M059J (cell line): ENCODE measurements around the gene RANBP6. TPM values are rescaled to one million over a fixed set of nuclear protein-coding genes. Genes with fewer than 3 reads are reported as not detected.
"Not testable (repeated sequence)": the region's sequence is repeated elsewhere in the genome, so short reads cannot be mapped to it uniquely, and the experiment has no call there.

Experiments used
- DNase-seq: peaks from one replicate; pipeline ENCODE4 v3.0.0-alpha.2; 2012; ENCODE audit warnings: low read depth
- total RNA-seq: library from RNA; depleted of rRNA; stranded (reverse); fragments of >200 nt; shearing (Covaris generic); gene quantifications from 2 replicates; pipeline ENCODE4 v1.2.3, GENCODE V29; 2014; rRNA removed

RANBP6 gene
- 33.1 and 39.2 TPM in 2 replicates for total RNA-seq

DNA sequence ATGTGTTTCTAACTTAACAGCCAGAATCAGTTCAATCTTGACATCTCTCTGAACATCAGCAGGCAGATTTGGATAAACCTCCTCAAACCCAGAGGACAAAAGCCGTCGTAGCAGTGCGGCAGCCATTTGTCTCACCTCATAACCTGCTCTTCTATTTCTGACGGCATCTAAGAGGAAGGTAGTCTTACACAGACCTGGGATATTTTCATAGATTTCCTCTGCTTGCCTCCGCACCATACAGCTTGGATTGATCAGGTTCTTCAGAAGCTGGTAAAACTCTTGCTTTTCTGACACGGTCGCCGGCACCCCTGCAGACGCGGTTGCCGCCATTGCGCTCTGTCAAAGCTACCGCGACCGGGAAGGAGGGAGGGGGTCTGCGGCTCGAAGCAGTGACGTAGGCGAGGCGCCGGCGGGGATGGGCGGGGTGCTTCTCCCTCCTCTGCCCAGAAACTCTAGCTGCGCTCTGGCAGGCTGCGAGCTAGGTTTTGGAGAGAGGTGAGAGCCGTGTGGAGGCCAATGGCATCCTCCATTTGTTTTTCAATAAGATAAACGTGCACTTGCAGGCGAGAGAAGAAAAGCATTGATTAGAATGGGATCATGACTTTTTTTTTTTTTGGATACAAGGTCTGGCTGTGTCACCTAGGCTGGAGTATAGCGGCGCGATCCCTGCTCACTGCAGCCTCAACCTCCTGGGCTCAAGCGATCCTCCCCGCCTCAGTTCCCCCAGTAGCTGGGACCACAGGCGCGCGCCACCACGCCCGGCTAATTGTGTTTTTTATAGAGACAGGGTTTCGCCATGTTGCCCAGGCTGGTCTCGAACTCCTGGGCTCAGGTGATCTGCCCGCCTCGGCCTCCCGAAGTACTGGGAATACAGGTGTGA, at the start of gene RANBP6:
Gene RANBP6 (minus strand): TSS at position 347 of the 880 bp plus-strand sequence. CDS start 17 bp downstream, at position 330.
- DNase-seq, result peak; percentile 86

DNA sequence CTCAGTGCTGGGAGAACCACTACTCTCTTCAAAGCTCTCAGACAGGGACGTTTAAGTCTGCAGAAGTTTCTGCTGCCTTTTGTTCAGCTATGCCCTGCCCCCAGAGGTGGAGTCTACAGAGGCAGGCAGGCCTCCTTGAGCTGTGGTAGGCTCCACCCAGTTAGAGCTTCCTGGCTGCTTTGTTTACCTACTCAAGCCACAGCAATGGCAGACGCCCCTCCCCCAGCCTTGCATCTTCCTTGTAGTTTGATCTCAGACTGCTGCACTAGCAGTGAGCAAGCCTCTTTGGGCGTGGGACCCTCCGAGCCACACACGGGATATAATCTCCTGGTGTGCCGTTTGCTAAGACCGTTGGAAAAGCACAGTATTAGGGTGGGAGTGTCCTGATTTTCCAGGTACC, 47.7 kb upstream of the RANBP6 start:
- not testable (repeated sequence) for DNase-seq

GRCh38 chr9:6055666-6056065, 40.2 kb upstream of the RANBP6 start:
- no peak for DNase-seq

DNA sequence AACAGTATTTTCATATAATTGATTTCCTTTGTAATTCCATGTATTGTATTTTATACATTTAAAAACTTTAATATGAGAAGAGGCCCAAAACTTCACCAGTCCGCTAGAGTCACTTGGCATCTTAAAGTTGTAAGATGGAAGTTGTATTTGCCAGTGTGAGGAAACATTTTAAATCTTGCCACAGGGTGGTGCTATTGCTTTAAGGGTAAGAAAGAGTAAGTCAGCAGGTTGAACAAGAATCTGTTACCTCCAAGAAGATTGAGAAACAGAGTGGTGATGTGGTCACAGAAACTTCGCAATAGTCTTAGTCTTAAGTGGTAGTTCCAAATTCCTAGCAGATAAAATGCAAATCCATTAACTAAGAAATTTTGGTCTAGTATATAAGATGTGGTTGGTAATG, 39.8 kb upstream of the RANBP6 start:
- peak; percentile 88 for DNase-seq

GRCh38 chr9:6054280-6055099, 39.1 kb upstream of the RANBP6 start:
- DNase-seq, result peak; percentile 82

GRCh38 chr9:6052293-6052919, 37.0 kb upstream of the RANBP6 start:
- no peak for DNase-seq

- DNase-seq, result no peak
Measured at GRCh38 chr9:6051511-6051950, 36.1 kb upstream of the RANBP6 start.

- peak; percentile 24 for DNase-seq
Measured at GRCh38 chr9:6049798-6050197, 34.4 kb upstream of the RANBP6 start.

DNA sequence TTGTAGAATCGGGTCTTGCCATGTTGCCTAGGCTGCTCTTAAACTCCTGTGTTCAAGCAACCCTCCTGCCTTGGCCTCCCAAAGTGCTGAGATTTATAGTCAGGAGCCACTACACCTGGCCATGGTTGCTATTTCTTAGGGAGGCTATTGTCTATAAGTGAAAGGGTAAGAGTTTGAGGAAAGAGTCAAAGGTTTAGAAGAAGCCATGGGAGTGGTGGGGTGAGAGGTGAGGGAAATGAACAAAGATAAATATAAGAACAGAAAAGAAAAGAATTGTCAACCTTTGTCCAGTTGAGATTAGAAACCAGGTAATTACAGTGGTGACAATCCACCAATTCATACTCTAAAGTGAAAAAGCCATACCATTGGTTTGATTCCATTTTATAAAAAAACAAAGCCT, 32.6 kb upstream of the RANBP6 start:
- no peak for DNase-seq

DNA sequence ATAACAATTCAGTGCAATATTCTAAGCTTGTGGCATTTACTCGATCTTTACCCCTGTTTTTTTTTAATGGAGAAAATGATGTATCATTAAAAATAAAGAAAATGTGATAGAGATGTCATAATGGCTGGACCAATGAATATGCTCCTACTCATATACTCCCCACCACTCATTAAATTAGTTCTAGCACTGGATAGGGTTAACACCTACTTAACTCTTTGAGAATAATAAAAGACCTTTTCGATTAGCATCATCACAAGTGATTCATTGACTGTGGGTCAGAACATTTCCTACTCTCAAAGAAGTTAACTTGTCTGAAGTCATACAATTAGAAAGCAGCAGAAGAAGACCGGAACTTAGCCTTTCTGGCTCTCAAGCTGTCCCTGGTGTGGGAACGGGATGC, 31.6 kb upstream of the RANBP6 start:
- no peak for DNase-seq

DNA sequence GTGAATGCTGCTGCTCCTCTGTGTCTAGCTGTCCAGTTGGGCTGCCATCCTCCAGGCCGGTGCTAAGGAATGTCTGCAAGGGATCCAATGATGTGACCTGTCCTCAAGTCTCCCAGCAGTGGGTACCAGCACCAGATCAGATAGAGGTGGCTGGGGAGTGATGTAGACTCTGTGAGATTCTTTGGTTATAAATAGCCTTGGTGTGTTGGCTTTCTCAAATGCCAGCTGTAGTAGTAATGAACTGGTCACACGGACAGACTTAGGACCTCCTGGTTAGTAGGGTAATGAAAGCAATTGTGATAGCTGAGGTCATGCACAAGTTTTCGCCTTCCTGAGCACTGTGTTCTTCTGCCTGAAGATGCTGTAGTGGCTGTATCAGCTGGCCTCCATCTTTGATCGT, 29.9 kb upstream of the RANBP6 start:
- no peak for DNase-seq

DNA sequence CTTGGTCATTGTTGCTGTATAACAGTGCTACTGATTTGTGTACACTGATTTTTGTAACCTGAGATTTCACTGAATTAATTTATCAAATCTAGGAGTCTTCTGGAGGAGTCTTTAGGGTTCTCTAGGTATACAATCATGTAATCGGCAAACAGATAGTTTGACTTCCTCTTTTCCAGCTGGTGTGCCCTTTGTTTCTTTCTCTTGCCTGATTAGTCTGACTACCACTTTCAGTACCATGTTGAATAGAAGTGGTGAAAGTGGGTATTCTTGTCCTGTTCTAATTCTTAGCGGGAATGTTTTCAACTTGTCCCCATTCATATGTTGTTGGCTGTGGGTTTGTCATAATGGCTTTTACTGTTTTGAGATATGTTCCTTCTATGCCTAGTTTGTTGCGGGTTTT, 24.7 kb upstream of the RANBP6 start:
- DNase-seq, result no peak

DNA sequence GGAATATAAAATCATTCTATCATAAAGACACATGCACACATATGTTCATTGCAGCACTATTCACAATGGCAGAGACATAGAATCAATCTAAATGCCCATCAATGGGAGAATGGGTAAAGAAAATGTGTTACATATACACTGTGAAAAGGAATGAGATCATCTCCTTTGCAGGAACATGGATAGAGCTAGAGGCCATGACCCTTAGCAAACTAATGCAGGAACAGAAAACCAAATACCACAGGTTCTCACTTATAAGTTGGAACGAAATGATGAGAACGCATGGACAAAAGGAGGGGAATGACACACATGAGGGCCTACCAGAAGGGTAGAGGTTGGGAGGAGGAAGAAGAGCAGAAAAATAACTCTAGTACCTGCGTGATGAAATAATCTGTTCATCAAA, 21.0 kb upstream of the RANBP6 start:
- DNase-seq, result no peak

GRCh38 chr9:6034954-6035353, 19.5 kb upstream of the RANBP6 start:
- peak; percentile 65 for DNase-seq

DNA sequence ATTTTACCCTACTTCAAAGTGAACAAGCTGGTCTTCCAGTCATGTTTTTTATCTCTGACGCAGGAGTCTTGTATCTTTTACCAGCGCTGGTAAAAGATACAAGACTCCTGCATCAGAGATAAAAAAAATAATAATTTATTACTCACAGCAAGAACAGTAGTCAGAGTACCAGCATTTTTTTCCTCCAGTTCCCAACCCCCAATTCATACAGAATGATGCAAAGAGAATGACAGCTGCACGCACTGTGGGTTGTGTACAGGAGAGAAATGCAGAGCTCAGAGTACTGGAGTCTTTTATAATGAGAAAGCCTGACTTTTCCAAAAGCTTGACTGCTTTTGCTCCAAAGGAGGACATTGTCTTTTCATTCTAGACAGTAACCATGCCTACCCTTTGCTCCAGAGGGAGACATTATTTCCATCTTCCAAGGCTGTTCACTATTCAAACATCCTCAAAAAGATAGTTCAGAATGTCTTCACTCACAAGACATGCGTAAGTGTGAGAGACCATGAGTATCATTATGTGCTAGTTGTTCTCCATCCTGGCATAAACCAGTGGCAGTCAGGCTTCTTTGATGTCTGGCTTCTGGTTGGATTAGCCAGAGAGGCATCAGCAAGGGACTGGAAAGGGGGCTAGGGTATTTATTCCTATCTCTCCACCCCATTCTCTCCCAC, 14.3 kb upstream of the RANBP6 start:
- DNase-seq, result no peak

DNA sequence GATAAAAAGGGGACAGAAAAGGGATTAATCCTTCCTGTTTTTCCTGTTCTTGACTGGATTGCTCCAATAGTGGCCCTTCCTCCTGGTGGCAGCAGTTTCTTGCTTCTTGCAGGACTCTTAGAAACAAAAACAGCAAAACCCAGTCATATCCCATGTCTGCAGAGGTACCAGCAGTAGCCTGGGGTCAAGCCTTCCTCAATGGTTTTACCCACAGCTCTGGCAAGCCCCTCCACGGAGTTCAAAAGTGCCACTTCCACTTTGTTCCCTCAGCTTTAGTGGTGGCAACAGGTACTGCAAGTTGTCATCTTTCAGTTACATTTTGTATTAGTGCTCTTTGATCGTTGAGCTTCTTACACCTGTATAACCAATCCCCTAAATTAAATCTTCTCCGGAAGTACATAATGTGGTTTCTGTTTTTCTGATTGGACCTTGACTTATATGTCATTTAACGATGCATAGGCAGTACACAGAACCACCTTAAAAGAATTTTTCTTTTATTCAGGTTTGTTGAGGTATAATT, 8.7 kb upstream of the RANBP6 start:
- peak; percentile 24 for DNase-seq

GRCh38 chr9:6016975-6017374, 1.6 kb upstream of the RANBP6 start:
- DNase-seq, result not testable (repeated sequence)

GRCh38 chr9:6014670-6015270, 654 bp downstream of the RANBP6 start:
- peak; percentile 92 for DNase-seq

- DNase-seq, result peak; percentile 98
Measured at GRCh38 chr9:6008169-6008979, 7.0 kb downstream of the RANBP6 start.

DNA sequence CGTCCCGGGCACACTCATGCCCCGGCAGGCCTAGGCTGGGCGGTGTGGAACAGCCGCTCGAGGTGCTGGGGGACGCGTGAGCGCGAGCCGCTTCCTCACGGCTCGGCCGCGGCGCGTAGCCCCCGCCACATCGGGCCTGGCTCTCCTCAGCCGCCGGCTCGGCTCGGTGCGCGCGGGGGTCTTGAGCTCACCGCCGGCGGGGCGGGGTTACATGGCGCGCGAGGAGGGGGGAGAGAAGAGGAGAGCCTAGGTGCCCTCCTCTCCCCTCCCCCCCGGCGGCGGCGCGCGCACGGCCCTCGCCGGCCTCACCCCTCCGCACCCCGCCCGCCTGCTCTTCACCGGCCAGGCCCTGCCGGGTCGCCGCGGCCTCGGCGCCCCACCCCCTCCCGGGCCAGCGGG, 7.7 kb downstream of the RANBP6 start:
- DNase-seq, result peak; percentile 70
